GM19467 (cell line): ENCODE measurements around the gene CDH4.
"Not testable (repeated sequence)": the region's sequence is repeated elsewhere in the genome, so short reads cannot be mapped to it uniquely, and the experiment has no call there.

Source experiments
- ATAC-seq: cut with Tn5 transposase; IDR thresholded peaks from one replicate; pipeline ENCODE4 v1.9.1; 2021; ENCODE audit warnings: mild to moderate bottlenecking, moderate library complexity; ENCODE audit not compliant: unreplicated experiment

CDH4 gene

GRCh38 chr20:61956396-61957342, 704.6 kb downstream of the CDH4 start:
- ATAC-seq: no peak

- no peak for ATAC-seq
Observed at GRCh38 chr20:61957961-61958715, 706.1 kb downstream of the CDH4 start.

- no peak for ATAC-seq
Observed at GRCh38 chr20:61958773-61959700, 707.0 kb downstream of the CDH4 start.

- no peak for ATAC-seq
Observed at GRCh38 chr20:61960836-61961235, 708.8 kb downstream of the CDH4 start.

- no peak for ATAC-seq
Observed at GRCh38 chr20:61963149-61963548, 711.1 kb downstream of the CDH4 start.

- ATAC-seq: no peak
Observed at GRCh38 chr20:61963885-61964674, 712.0 kb downstream of the CDH4 start.

GRCh38 chr20:61964675-61965605, 712.9 kb downstream of the CDH4 start:
- no peak for ATAC-seq

- ATAC-seq: no peak
Observed at GRCh38 chr20:61965606-61966491, 713.8 kb downstream of the CDH4 start.

- no peak for ATAC-seq
Observed at GRCh38 chr20:61966492-61967244, 714.6 kb downstream of the CDH4 start.

- no peak for ATAC-seq
Observed at GRCh38 chr20:61967300-61967699, 715.2 kb downstream of the CDH4 start.

GRCh38 chr20:61968036-61968810, 716.2 kb downstream of the CDH4 start:
- ATAC-seq: no peak

- no peak for ATAC-seq
Observed at GRCh38 chr20:61968932-61969331, 716.9 kb downstream of the CDH4 start.

GRCh38 chr20:61969806-61970205, 717.7 kb downstream of the CDH4 start:
- ATAC-seq: no peak

GRCh38 chr20:61970357-61970756, 718.3 kb downstream of the CDH4 start:
- no peak for ATAC-seq

- ATAC-seq: not testable (repeated sequence)
Observed at GRCh38 chr20:61971595-61971994, 719.5 kb downstream of the CDH4 start.
